Activated CD8-positive, alpha-beta memory T cell treated with anti-CD3 and anti-CD28 coated beads, Interleukin-2, amount 50 U/mL, for 24 hours (primary cell): Measurements from ENCODE around the gene ATP6V0A1.
"Not testable (repeated sequence)": the region's sequence is repeated elsewhere in the genome, so short reads cannot be mapped to it uniquely, and the experiment has no call there.

Experiments
- DNase-seq: peaks from one replicate; pipeline ENCODE4 v3.0.0-alpha.2; 2020; ENCODE audit errors: extremely low read depth

Gene ATP6V0A1

DNA sequence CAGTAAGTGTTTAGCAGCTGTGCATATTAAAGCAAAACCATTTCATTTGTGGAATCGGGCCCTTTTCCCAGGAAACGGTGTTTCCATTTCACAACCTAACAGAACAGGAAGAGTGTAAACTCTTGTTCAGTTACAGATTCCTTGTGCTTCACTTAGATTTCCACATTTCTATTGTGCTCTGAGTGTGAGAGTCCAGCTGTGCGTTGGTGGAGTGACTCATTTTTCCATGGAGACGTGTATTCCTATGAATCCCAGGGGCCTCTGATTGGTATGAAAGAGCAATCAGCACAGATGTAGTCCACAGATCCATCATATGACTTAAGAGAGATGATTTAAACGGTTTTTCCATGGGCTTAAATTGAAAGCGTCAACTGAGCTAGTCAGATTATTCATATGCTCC is 22.3 kb upstream of the ATP6V0A1 start:
- DNase-seq, result no peak

DNA sequence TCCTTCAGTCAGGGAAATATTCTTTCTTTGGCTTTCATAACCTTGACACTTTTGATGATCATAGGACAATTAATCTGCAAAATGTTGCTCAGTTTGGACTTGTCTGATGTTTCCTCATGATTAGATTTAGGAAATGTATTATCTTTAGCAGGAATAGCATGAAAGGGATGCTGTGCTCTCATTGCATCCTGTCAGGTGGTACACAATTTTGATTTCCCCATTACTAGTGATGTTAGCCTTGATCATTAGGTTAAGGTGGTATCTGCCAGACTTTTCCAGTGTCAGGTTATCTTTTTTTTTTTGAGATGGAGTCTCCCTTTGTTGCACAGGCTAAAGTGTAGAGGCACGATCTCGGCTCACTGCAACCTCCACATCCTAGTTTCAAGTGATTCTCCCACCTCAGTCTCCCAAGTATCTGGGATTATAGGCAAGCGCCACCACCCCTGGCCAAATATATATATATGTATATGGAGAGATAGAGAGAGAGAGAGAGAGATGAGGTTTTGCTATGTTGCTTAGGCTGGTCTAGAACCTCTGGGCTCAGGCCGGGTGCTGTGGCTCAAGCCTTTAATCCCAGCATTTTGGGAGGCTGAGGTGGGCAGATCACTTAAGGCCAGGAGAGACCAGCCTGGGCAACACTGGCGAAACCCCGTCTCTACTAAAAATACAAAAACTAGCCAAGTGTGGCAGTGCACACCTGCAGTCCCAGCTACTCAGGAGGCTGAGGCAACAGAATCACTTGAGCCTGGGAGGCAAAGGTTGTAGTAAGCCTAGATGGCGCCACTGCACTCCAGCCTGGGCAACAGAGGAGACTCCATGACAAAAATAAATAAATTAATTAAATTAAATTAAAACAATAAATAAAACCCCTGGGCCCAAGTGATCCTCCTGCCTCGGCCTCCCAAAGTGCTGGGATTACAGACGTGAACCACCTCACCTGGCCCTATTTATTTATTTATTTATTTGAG is 19.8 kb upstream of the ATP6V0A1 start:
- no peak for DNase-seq

DNA sequence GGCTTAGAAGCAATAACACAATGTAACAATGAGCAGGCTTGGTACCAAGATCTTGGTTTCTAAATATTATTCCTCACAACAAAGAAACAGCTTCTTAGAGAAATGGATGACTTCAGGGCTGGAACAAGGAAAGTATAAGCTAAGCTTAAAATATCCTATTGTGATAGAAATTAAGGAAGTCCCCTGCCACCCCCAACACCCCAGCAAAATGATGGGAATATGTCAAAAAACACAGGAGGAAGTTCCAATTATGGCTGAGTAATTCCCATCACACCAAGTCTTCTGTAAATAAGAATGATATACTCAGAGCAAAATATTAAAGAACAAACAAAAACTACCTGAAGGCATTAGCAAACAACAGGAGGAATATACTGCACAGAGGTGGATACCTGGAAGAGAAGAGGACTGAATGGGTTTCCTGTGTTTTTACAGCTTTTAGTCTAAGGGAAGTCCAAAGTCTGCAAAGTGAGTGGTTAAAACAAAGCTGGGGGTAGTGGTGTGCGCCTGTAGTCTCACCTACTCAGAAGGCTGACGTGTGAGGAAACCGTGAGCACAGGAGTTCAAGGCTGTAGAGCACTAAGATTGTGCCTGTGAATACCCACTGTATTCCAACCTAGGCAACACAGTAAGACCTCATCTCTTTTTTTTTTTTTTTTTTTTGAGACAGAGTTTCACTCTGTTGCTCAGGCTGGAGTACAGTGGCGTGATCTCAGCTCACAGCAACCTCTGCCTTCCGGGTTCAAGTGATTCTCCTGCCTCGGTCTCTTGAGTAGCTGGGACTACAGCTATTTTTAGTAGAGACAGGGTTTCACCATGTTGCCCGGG is 17.1 kb upstream of the ATP6V0A1 start:
- no peak for DNase-seq

DNA sequence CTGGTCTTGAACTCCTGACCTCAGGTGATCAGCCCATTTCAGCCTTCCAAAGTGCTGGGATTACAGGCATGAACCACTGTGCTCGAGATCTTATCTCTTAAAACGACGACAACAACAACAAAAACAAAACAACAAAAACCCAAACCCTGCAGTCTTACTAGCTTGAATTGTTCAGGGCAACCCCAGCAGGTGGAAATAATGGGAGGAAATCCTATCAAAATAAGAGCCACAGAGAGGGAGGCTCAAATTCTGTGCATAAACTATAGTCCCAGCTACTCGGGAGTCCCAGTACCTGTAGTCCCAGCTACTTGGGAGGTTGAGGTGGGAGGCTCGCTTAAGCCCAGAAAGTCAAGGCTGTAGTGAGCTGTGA is 16.5 kb upstream of the ATP6V0A1 start:
- no peak for DNase-seq

DNA sequence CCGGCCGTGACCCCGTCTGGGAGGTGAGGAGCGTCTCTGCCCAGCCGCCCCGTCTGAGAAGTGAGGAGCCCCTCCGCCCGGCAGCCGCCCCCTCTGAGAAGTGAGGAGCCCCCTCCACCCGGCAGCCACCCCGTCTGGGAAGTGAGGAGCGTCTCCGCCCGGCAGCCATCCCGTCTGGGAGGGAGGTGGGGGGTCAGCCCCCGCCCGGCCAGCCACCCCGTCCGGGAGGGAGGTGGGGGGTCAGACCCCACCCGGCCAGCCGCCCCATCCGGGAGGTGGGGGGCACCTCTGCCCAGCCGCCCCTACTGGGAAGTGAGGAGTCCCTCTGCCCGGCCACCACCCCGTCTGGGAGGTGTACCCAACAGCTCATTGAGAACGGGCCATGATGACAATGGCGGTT is 9.5 kb upstream of the ATP6V0A1 start:
- DNase-seq, result not testable (repeated sequence)

DNA sequence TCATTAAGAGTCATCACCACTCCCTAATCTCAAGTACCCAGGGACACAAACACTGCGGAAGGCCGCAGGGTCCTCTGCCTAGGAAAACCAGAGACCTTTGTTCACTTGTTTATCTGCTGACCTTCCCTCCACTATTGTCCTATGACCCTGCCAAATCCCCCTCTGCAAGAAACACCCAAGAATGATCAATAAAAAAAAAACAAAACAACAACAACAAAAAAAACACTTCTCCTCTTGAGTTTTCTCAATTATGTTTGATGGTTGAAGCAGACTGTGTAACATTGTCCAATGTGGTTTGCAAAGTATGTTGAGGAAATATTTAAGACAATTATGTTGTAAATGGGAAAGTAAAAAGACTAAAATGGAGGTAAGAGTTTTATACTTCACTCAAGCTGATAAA is 8.8 kb upstream of the ATP6V0A1 start:
- not testable (repeated sequence) for DNase-seq

DNA sequence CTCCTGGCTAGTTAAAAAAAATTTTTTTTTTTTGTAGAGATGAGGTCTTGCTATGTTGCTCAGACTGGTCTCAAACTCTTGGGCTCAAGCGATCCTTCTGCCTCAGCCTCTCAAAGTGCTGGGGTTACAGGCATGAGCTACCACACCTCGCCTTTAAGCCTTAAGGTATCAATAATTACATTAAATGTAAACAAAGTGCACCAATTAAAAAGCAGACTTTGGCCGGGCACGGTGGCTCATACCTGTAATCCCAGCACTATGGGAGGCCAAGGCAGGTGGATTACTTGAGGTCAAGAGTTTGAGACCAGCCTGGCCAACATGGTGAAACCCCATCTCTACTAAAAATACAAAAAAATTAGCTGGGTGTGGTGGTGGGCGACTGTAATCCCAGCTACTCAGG is 7.4 kb upstream of the ATP6V0A1 start:
- not testable (repeated sequence) for DNase-seq

DNA sequence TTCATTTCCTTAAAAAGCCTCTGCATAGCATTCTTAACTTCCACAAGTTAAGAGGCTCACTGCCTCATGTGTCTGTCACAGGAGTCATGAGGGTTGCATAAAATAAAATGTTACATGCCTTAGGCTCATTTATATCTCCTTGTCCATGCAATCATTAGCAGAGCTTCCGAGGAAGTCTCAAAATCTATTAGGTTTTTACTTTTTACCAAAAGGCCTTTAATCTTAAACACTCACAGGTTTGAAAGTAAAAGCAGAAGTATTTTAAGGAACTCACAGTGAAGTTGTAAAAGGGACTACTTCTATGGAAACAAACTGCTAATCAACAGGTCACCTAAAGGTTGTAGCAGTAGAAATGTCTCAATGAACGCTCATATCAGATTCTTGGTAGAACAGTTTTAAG is 5.2 kb upstream of the ATP6V0A1 start:
- DNase-seq, result no peak

DNA sequence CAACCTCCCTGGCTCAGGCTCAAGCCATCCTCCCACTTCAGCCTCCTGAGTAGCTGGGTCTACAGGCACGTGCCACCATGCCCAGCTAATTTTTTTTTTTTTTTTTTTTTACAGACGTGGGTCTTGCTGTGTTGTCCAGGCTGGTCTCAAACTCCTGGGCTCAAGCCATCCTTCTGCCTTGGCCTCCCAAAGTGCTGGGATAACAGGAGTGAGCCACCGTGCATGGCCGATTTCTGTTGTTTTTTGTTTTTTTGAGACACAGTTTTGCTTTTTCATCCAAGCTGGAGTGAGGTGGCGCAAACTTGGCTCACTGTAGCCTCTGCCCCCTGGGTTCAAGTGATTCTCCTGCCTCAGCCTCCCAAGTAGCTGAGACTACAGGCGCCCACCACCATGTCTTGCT is 3.7 kb upstream of the ATP6V0A1 start:
- not testable (repeated sequence) for DNase-seq

DNA sequence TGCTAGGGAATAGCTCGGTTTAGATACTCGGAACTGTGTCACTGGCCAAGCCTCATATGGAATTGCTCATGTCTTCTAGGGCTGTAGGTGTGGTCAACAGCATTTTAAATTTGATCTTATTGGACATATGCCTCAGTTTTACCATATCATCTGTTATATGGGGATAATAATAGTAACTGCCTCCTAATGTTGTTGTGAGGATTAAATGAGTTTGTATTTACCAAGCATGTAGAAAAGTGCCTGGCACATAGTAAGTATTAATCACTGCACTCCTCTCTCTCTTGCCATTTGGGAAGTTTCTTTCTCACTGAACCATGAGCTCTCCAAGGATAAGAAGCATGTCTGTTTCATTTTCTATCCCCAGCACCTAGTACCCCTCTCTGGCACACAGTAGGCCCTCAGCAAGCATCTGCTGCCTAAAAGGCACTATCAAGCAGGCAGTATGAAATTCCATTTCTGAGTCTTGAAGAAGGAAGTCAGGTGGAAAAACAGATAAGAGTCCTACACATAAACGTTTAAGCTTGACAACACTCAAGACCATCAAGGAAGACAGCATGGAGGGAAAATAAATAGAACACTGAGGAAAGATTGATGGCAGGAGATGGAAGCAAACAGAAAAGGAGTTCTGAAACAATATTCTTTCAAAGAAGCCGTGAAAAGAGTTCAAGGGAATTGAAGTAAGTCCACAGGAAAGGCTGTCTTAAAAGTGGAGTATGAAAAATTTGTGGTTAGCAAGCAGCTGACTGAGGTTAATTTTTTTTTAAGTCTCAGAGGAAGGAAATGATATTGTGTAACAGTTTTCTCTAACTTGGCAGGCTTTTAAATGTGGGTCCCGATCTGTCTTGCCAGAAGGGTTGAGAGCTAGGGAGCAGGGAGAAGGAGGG is 2.2 kb upstream of the ATP6V0A1 start:
- DNase-seq, result no peak

DNA sequence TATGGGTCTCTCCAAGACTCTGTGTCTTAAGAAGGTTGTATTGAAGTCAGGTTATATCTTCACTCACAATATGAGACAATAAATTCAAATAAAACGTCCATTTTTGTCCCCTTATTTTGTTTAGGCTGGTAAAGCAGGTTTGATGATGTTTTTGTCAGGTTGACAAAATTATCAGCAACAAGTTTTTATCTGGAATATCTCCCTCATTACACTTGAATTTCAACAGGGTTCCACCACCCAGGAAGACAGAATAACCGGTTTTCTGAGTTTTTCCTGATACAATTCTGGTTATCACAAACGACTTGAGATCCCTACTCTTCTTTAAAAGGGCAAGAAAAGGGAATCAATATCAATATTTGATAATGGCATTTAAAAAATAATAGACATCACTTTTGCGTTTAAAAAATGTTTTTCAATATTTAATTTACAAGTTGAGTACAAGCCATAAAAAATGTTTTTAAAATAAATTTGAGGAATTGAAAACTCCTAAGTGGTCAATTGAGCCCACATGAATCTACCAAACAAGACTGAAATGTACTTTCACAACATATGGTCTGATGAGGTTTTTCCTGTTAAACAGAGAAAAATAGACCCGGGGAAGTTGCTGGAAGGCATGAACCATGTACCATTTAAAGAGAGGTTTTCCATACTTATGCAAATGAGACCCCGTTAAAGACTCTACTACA is 1.4 kb upstream of the ATP6V0A1 start:
- no peak for DNase-seq

DNA sequence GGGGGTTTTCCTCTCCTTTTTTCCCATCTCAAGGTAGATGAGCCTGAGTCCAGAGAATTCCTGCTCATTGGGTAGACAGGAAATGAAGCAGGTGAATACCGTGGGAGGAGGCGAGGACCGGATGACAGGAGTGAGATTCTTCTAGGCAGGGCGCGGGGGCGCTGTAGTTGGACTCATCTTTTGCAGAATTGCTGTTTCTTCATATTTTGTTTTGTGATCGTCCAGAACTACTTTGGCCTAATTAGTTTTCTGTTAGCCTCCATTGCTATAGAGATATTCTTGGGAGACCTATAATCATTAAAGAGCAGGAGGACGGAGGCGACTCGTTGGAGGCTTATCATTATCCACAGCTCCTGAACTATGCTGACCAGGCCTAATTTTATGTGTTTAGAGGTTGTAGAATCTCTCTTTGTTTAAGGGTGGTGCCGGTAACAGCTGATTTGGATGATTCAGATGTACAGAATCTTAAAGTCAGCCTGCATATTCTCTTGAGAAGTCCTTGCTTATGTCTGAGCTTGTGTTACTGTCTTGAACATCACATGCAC is 650 bp downstream of the ATP6V0A1 start:
- DNase-seq, result no peak

DNA sequence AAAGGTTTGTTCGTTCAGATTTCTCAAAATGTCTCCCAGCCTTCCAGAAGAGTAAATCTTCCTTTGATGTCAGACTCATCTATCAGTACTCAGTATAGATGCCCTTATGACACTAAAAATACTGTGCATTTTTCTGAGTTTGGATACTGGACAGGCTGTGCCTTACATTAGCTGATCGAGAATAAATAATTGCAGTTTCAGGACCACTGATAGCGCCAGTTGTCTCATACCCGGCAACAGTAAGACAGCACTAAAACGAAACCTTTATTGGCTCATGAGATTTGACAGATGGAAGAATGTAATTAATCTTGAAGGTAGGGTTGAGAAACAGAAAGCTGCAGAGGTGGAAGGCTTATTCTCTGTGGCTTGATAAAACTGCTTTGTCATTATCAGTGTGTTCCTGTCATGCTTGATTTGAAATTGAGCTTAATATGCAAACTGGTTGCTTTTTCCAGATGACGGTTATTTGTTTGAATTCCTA is 1.2 kb downstream of the ATP6V0A1 start:
- DNase-seq, result no peak

DNA sequence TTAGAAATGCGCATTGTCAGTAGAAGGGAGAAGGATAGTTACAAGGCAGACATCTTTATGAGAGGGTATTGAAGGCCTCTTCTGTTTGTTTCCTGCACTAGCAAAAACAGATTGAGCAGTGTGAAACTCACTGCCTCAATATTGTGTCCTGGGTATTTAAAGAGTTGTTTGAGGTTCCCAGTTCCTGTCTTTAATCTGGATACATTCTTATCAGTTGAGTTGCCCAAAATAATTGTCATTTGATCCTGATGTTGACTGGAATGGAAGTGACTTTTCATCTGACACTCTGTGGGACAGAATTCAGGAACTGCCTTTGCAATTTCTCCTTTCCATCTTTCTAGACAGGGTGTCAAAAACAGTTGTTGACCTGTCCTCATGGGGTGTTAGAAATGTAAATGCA is 1.7 kb downstream of the ATP6V0A1 start:
- no peak for DNase-seq

DNA sequence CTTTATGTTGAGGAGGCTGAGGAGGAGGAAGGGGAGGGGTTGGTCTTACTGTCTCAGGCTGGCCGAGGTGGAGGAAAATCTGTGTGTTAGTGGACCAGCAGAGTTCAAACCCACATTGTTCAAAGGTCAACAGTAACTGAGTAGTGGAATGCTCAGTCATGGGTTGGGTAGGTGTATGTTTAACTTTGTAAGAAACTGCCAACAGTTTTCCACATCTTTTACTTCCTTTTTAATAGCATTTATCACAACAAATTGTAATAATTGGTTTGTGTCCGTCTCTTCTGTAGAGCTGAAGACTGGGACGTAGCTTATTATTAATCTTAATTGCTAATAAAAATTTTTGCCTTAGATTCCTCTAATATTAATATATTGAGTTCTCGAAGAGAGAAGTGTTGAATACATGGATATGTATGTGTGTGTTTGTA is 5.3 kb downstream of the ATP6V0A1 start:
- DNase-seq, result no peak

DNA sequence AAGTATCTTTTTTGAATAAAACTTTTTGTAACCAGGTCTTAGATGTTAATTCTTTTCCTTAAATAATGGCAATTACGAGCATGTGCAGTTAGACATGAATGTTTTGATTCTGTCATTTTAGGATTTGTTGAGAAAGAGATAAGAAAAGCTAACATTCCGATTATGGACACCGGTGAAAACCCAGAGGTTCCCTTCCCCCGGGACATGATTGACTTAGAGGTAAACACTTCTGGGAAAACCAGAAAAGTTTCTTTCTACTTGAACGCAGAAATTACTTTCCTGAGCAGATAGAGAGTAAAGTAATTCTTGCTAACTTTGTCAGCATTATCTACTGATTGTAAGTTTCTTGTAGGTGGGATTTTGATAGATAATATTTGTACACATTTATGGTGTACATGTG is 9.2 kb downstream of the ATP6V0A1 start:
- DNase-seq, result no peak

DNA sequence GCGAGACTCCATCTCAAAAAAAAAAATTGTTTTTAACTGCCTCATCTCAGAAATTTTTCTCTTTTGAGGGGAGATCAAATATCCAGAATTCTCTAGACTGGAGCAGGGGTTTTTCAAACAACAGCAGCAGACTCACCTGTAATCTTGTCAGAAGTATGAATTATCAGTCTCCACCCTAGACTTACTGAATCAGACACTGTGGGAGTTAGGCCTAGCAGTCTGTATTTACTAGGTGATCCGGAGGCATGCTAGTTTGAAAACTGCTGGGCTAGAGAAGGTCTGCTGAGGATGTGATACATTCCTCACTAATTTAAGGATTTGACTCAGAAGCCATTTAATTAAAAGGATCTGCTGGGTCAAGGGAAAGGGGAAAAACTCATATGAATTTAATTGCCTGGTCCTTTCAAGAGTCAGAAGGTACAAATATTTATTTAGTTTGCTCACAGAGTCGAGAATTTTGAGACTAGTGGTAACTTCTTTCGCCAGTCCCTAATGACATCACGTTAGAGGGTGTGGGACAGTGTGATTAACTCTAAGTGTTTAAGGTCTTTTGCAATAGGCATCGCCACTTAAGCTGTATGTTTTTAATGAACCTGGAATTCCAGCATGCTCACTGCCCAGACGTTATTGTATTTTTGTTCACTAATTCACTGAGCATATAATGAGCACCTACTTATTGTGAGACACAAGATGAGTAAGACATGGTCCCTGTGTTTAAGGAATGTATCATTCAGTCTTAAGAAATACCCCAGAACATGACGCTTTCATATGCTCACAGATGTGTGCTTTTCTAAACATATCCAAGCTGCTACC is 14.2 kb downstream of the ATP6V0A1 start:
- DNase-seq, result no peak

DNA sequence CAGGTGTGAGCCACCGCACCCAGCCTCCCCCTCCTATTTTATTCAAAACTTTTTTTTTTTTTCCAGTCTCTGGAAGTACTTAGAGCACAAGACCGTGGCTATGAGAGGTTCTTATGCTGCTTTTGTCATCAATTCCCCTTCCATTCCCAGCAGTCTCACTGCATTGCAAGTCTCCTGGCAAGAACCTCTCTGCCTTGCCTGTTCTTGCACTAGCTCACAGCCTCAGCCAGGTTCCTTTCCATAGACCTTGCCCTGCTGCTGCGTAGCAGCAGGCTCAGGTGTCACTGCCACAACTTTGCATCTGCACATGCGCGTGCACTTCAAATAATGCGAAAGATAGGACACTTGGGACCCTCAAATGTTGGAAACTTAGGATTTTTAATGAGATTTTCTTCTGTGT is 15.6 kb downstream of the ATP6V0A1 start:
- DNase-seq, result no peak

DNA sequence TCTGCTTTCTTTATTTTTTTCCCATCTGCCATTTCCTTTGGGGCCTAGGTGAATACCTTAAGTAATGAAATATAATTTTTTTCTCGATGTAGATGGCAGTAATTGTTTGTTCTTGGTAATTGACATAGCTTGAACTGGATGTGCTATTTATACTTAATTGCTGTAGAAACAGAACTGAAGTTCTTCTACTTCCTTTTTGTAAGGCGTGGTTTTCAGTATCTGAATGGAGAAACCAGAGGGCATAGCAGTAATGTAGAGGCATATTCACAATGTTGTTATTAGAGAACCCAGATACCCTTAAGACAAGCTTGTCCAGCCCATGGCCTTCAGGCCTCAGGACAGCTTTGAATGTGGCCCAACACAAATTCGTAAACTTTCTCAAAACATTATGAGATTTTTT is 16.4 kb downstream of the ATP6V0A1 start:
- no peak for DNase-seq

DNA sequence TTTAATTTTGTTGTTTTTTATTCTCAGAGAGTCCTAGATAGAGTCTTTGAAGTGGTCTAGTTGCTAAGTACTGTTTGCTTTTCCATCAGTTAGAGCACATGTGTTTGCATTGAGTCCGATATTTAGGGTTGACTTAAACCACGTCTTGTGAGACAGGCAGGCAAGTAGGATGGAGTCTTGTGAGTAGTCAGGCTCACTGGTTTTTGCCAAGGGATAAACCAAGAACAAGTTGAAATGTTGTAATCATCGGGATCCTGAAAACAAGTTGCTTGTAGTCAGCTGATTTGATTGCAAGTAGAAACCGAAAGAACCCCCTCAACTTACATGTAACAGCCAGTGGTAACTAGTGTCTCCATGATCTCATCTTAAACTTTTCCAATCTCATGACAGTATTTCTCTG is 17.2 kb downstream of the ATP6V0A1 start:
- no peak for DNase-seq
